Gastroesophageal sphincter (tissue), 4 donors: Measurements from ENCODE around the gene OR51A7. TPM values are rescaled to one million over a fixed set of nuclear protein-coding genes. Genes with fewer than 3 reads are reported as not detected.

ENCODE experiments used
- ATAC-seq: fragments of 150-250 bp; one replicate; pipeline ENCODE4 v1.9.1; 2016; ENCODE audit warnings: mild to moderate bottlenecking, moderate library complexity
- H3K27ac ChIP-seq, 4 donors: fragments of 200-600 bp; sonication (generic) in 3 of 4; 1 replicate in 3 of 4; 2 replicates in 1 of 4; pipeline ENCODE4 v1.5.1; 2016 to 2019
- H3K27me3 ChIP-seq: fragments of 200-600 bp; sonication (generic); one replicate; pipeline ENCODE4 v1.5.1; 2019
- H3K36me3 ChIP-seq, 2 donors: fragments of 200-600 bp; sonication (generic); one replicate each; pipeline ENCODE4 v1.5.1; 2019; ENCODE audit warnings: control low read depth in 1 of 2
- H3K4me1 ChIP-seq, 3 donors: fragments of 200-600 bp; sonication (generic); 1 replicate in 2 of 3; 2 replicates in 1 of 3; pipeline ENCODE4 v1.5.1; 2016 to 2019; ENCODE audit warnings: control low read depth in 2 of 3
- H3K4me3 ChIP-seq, 2 donors: fragments of 200-600 bp; sonication (generic); one replicate each; pipeline ENCODE4 v1.5.1; 2019; ENCODE audit warnings: mild to moderate bottlenecking in 1 of 2, moderate library complexity in 1 of 2
- H3K9me3 ChIP-seq, 3 donors: fragments of 200-600 bp; sonication (generic); one replicate each; pipeline ENCODE4 v1.5.1; 2017 to 2019; ENCODE audit warnings: control low read depth in 2 of 3
- EP300 ChIP-seq: sonication (generic); formaldehyde crosslinking; IDR thresholded peaks from one replicate; pipeline ENCODE4 v1.6.1; 2017; ENCODE audit warnings: antibody characterized with exemption, mild to moderate bottlenecking
- POLR2A ChIP-seq, 2 donors: fragments of 450-650 bp; IDR thresholded peaks; one replicate each; pipeline ENCODE4 v1.6.1; 2017; ENCODE audit warnings: antibody characterized with exemption in 2 of 2, mild to moderate bottlenecking in 2 of 2, moderate library complexity in 1 of 2
- POLR2AphosphoS5 ChIP-seq: sonication (generic); formaldehyde crosslinking; IDR thresholded peaks from one replicate; pipeline ENCODE4 v1.6.1; 2017; ENCODE audit warnings: antibody characterized with exemption
- WGBS, 2 donors: methylation state at CpG; one replicate each; pipeline ENCODE4 v1.1.5; 2018; ENCODE audit warnings: low coverage in 1 of 2; 5-methylcytosine and 5-hydroxymethylcytosine counted together
- total RNA-seq, 4 donors: library from RNA; depleted of rRNA; stranded (reverse); fragments of >200 nt; gene quantifications; one replicate each; pipeline ENCODE4 v1.1.0, GENCODE V29; 2016
- TF ChIP-seq, protein P1 (sequence below), 4 experiments: fragments of 200-600 bp in 2 of 4; fragments of 450-650 bp in 2 of 4; sonication (generic) in 1 of 4; IDR thresholded peaks; one replicate each; pipeline ENCODE4 v1.5.1; 2017 to 2019; ENCODE audit warnings: antibody characterized with exemption in 4 of 4, mild to moderate bottlenecking in 2 of 4, moderate library complexity in 2 of 4

Gene OR51A7
- total RNA-seq, 4 donors from 2014 or later: not detected

GRCh38 chr11:4887591-4887990 lies 16.0 kb upstream of the OR51A7 start:
- no peaks in the 10 kb centered on the region for H3K9me3 ChIP-seq
- H3K27ac ChIP-seq: no peak overlapping the region
- TF ChIP-seq, protein P1, sequence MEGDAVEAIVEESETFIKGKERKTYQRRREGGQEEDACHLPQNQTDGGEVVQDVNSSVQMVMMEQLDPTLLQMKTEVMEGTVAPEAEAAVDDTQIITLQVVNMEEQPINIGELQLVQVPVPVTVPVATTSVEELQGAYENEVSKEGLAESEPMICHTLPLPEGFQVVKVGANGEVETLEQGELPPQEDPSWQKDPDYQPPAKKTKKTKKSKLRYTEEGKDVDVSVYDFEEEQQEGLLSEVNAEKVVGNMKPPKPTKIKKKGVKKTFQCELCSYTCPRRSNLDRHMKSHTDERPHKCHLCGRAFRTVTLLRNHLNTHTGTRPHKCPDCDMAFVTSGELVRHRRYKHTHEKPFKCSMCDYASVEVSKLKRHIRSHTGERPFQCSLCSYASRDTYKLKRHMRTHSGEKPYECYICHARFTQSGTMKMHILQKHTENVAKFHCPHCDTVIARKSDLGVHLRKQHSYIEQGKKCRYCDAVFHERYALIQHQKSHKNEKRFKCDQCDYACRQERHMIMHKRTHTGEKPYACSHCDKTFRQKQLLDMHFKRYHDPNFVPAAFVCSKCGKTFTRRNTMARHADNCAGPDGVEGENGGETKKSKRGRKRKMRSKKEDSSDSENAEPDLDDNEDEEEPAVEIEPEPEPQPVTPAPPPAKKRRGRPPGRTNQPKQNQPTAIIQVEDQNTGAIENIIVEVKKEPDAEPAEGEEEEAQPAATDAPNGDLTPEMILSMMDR (IDR thresholded peaks at IDR 0.05): no peak
- TF ChIP-seq POLR2A (IDR thresholded peaks at IDR 0.05) (no peak), POLR2AphosphoS5 (no peak), EP300 (no peak)
- no peaks in the 10 kb centered on the region for H3K4me1 ChIP-seq
- H3K4me3 ChIP-seq: no peak overlapping the region
- WGBS, 2 donors: 0% methylated on average over 1 of the region's 1 CpG
- H3K36me3 ChIP-seq: no peaks in the 10 kb centered on the region
- no peaks in the 10 kb centered on the region for H3K27me3 ChIP-seq
- ATAC-seq: no peak

DNA sequence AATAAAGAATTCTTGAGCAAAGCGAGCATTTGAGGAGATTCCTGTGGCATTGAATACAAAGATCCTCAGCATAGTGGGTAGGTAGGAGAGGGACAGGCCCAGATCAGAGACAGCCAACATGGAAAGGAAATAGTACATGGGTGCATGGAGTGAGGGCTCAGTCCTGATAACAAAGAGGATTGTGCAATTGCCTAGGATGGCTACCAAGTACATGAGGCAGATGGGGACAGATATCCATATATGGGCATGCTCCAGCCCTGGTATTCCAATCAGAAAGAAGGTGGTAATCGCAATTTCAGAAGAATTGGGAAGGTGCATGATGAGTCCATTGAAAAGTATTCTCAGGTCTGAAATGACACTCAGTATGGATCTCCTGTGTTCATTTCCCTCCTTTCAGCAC lies 13.3 kb upstream of the OR51A7 start:
- Histone ChIP-seq H3K36me3 (no peaks in the 10 kb centered on the region), H3K27ac (no peak overlapping the region), H3K4me3 (no peak overlapping the region), H3K4me1 (no peaks in the 10 kb centered on the region), H3K9me3 (no peaks in the 10 kb centered on the region), H3K27me3 (no peaks in the 10 kb centered on the region)
- ATAC-seq: no peak
- TF ChIP-seq EP300 (no peak), POLR2A (IDR thresholded peaks at IDR 0.05) (no peak), POLR2AphosphoS5 (no peak)
- TF ChIP-seq, protein P1 (IDR thresholded peaks at IDR 0.05): no peak
- WGBS, 2 donors: 70 to 83% methylated on average over 2 of the region's 2 CpGs

DNA sequence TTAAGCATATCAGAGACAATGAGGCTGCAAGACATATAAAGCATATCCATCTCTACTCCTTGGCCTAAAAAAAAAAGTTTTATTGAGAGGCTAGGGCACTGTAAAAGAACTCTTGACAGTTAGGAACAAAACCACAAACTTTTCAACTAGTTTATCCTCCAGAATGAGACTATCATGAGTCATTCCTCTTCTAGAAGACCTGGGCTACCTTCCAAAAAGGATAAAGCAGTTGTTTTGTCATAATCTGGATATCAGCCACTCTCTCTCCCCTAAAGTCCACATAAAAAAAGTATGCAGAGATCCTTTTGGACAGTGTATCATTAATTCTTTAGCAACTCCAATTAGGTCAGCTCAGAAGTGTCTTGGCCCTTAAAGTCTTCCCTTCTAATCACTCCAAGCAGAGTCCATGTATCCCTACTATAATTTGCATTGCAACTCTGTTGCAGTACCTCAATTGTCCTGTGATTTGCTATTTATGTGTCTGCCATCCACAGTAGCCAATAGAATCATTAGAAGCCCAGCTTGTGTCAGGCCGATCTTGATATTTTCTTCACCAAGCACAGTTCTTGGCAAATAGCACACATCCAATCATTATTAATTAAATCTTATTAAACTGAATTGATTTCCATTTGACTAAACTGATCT lies 11.5 kb upstream of the OR51A7 start:
- no peak overlapping the region for H3K4me3 ChIP-seq
- no peaks in the 10 kb centered on the region for H3K27me3 ChIP-seq
- no peak for TF ChIP-seq EP300
- TF ChIP-seq, protein P1 (IDR thresholded peaks at IDR 0.05): no peak
- no peak for TF ChIP-seq POLR2A (IDR thresholded peaks at IDR 0.05)
- TF ChIP-seq POLR2AphosphoS5: no peak
- no peaks in the 10 kb centered on the region for H3K9me3 ChIP-seq
- no peaks in the 10 kb centered on the region for H3K36me3 ChIP-seq
- 81 to 83% methylated on average over 1 of the region's 1 CpG for WGBS, 2 donors
- H3K27ac ChIP-seq: no peak overlapping the region
- no peaks in the 10 kb centered on the region for H3K4me1 ChIP-seq
- no peak for ATAC-seq

- no peaks in the 10 kb centered on the region for H3K36me3 ChIP-seq
- H3K9me3 ChIP-seq: no peaks in the 10 kb centered on the region
- H3K27ac ChIP-seq: no peak overlapping the region
- no peak overlapping the region for H3K4me3 ChIP-seq
- H3K27me3 ChIP-seq: no peaks in the 10 kb centered on the region
- no peak for ATAC-seq
- TF ChIP-seq POLR2AphosphoS5: no peak
- TF ChIP-seq, protein P1 (IDR thresholded peaks at IDR 0.05): no peak
- TF ChIP-seq EP300: no peak
- no peak for TF ChIP-seq POLR2A (IDR thresholded peaks at IDR 0.05)
- no peaks in the 10 kb centered on the region for H3K4me1 ChIP-seq
Measured at GRCh38 chr11:4916581-4916980, 13.0 kb downstream of the OR51A7 start.

- TF ChIP-seq POLR2A (IDR thresholded peaks at IDR 0.05): no peak
- TF ChIP-seq, protein P1 (IDR thresholded peaks at IDR 0.05): no peak
- TF ChIP-seq EP300: no peak
- TF ChIP-seq POLR2AphosphoS5: no peak
- WGBS, 2 donors: 13 to 74% methylated on average over 1 to 4 of the region's 4 CpGs
- Histone ChIP-seq H3K4me3 (no peak within 1 kb of the TSS), H3K4me1 (no peaks in the 10 kb centered on the region), H3K27me3 (no peaks in the 10 kb centered on the region), H3K9me3 (no peaks in the 10 kb centered on the region), H3K36me3 (no peaks in the 10 kb centered on the region), H3K27ac (no peak within 1 kb of the TSS)
- no peak for ATAC-seq
Measured at GRCh38 chr11:4919250-4919649, 15.7 kb downstream of the OR51A7 start, which contains the start of gene OR51G2. OR51G2 (minus strand) TSS chr11:4919350; CDS start chr11:4915663, 3,687 bp downstream.
